ENCODE results near the gene MLIP. TPM values are rescaled to one million over a fixed set of nuclear protein-coding genes. Genes with fewer than 3 reads are reported as not detected.

Gene MLIP
- total RNA-seq, 4 donors from 2014 or later: 4.0 to 20.6 (median 10.1) TPM

DNA sequence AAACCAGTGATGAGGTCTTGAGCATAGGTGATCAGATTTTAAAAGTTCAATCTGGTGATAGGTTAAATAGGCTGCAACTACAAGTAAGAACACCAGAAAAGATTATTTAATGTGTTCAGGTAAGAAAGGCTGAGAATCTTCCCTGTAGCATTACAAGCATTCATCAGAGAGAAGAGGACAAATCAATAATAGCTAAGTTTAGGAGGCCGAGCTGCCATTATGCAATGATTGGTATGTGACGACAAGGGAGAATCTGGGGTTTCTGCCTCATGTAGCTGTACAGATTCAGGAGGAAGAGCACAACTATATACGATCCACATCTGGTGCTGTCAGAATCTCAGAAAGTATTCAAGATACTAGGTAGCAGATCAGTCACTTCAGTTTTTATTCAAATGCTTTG is 21.9 kb downstream of the MLIP start:
- no peak for TF ChIP-seq POLR2A (IDR thresholded peaks at IDR 0.05)
- TF ChIP-seq, protein P1, sequence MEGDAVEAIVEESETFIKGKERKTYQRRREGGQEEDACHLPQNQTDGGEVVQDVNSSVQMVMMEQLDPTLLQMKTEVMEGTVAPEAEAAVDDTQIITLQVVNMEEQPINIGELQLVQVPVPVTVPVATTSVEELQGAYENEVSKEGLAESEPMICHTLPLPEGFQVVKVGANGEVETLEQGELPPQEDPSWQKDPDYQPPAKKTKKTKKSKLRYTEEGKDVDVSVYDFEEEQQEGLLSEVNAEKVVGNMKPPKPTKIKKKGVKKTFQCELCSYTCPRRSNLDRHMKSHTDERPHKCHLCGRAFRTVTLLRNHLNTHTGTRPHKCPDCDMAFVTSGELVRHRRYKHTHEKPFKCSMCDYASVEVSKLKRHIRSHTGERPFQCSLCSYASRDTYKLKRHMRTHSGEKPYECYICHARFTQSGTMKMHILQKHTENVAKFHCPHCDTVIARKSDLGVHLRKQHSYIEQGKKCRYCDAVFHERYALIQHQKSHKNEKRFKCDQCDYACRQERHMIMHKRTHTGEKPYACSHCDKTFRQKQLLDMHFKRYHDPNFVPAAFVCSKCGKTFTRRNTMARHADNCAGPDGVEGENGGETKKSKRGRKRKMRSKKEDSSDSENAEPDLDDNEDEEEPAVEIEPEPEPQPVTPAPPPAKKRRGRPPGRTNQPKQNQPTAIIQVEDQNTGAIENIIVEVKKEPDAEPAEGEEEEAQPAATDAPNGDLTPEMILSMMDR (IDR thresholded peaks at IDR 0.05): no peak
- intact Hi-C loops (cut with DNase I; ENCODE audit: low total_unique reads): no loop called here
- no peak overlapping the region for H3K4me3 ChIP-seq (ENCODE audit: low read depth, poor library complexity, severe bottlenecking)
- WGBS, 2 donors: 88 to 94% methylated on average over 3 of the region's 3 CpGs
- no peak for DNase-seq (ENCODE audit: low spot score in 2 of 2)

DNA sequence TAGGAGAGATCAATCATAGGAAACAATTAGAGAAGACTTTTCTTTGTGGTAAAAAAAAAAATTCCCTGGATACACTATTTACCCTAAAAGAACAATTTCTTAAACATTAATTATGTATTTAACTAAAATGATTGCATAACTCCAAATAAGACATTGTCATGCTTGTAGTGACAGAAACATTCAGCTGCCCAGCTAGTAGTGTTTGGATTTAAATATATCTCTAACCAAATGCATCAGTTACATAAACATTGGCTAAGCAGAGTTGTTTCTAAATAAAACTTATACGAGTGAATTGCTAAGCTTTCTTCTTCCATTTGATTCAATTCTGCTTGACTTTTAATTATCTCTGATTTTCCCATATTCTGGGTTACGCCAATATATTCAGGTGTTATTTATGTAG is 23.7 kb downstream of the MLIP start:
- DNase-seq (ENCODE audit: low spot score in 2 of 2): no peak
- TF ChIP-seq, protein P1 (IDR thresholded peaks at IDR 0.05): no peak
- no peak for TF ChIP-seq POLR2A (IDR thresholded peaks at IDR 0.05)
- WGBS, 2 donors: 75 to 78% methylated on average over 2 of the region's 2 CpGs
- H3K4me3 ChIP-seq (ENCODE audit: low read depth, poor library complexity, severe bottlenecking): no peak overlapping the region
- intact Hi-C loops (cut with DNase I; ENCODE audit: low total_unique reads): no loop called here

DNA sequence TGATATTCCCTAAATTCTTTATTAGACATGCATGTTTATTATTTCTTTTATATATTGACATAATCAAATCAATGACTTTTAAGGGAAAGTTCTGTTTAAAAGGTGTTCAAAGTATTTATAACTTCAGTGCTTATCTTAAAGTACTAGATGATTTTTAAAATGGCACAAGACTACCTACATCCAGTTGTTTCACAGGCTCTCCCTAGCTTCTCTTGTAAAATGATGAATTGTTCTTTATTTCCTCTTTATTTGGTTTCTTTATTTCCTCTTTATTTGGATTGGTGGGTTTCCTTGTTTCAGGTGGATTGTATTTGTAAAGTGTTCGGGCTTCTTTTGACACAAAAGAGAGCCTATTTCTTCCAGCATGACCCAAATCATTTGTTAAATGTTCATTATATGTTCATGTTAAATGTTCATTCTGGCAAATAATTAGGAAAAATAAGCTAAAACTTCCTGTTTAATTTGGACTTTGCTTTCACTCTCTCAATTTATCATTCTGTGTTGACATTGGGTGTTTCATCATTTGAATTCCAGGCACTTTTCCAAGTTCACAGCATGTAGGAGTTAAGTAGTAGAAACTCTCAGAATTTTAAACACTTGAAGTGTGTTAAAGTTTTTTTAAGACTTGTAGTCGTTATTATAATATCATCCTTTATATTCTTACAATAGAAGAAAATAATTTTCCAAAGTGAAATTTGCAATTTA is 24.6 kb downstream of the MLIP start:
- intact Hi-C loops (cut with DNase I; ENCODE audit: low total_unique reads): no loop called here
- no peak for TF ChIP-seq POLR2A (IDR thresholded peaks at IDR 0.05)
- TF ChIP-seq, protein P1 (IDR thresholded peaks at IDR 0.05): no peak
- H3K4me3 ChIP-seq (ENCODE audit: low read depth, poor library complexity, severe bottlenecking): no peak overlapping the region
- no peak for DNase-seq (ENCODE audit: low spot score in 2 of 2)
- WGBS, 2 donors: 42 to 44% methylated on average over 2 of the region's 2 CpGs

DNA sequence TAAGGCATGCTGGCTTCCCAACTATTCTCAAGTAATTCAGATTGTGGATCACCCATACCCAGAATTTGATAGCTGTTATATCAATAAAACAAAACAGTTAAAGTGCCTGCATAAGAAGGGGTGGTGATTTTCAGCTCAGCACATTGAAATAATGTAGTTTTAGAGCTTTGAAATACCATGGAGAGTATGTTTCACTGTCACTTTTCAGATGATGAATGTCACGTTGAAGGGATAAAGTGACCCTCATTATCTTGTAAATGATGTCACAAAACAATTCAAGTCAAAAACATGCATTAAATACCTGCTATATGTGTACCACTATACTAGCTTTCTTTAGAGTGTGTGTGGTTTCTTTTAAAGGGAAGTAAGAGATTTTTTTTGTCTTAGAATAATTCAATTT is 27.6 kb downstream of the MLIP start:
- WGBS, 2 donors: 80 to 93% methylated on average over 1 of the region's 1 CpG
- intact Hi-C loops (cut with DNase I; ENCODE audit: low total_unique reads): no loop called here
- H3K4me3 ChIP-seq (ENCODE audit: low read depth, poor library complexity, severe bottlenecking): no peak overlapping the region
- DNase-seq (ENCODE audit: low spot score in 2 of 2): no peak
- TF ChIP-seq, protein P1 (IDR thresholded peaks at IDR 0.05): no peak
- no peak for TF ChIP-seq POLR2A (IDR thresholded peaks at IDR 0.05)

DNA sequence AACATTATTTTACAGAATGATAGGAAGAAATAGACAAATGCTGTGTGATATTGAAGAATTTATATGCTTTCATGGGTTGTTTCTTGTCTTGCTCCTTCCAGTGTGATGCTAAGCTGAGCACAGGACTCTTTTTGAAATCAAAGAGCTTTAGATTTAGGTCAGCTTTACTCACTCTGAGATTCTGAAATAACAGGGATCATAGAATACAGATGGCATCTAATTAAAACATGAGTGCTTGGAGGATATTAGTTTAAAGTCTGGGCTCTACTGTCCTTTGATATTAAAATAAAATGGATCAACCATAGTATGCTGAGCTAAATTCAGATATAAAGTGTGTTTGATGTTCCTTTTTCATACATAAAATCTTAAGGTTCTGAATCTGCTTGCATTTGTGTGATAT is 29.6 kb downstream of the MLIP start:
- TF ChIP-seq, protein P1 (IDR thresholded peaks at IDR 0.05): no peak
- TF ChIP-seq POLR2A (IDR thresholded peaks at IDR 0.05): no peak
- intact Hi-C loops (cut with DNase I; ENCODE audit: low total_unique reads): no loop called here
- H3K4me3 ChIP-seq (ENCODE audit: low read depth, poor library complexity, severe bottlenecking): no peak overlapping the region
- no peak for DNase-seq (ENCODE audit: low spot score in 2 of 2)

All from lower leg skin (tissue), 4 donors.